ENCODE results near the gene ANO9. TPM values are rescaled to one million over a fixed set of nuclear protein-coding genes. Genes with fewer than 3 reads are reported as not detected.

Gene ANO9
- total and polyA plus RNA-seq, 2 experiments from 2014 or later: 9.0 to 10.2 TPM

- Histone ChIP-seq H3K4me1 (ENCODE audit: insufficient read depth) (no peaks in the 10 kb centered on the region), H3F3A (replicated peaks; ENCODE audit: low read depth) (peaks cover 8% of the 10 kb centered on the region), H3K27ac (ENCODE audit: low read depth) (no peak overlapping the region), H3K4me3 (no peak overlapping the region), H3K4me2 (no peak overlapping the region), H3K79me2 (replicated peaks; ENCODE audit: insufficient read depth) (no peaks in the 10 kb centered on the region), H3K27me3 (ENCODE audit: insufficient read depth) (peaks cover 6% of the 10 kb centered on the region), H3K9me2 (ENCODE audit: insufficient read depth) (no peaks in the 10 kb centered on the region), H4K20me1 (replicated peaks; ENCODE audit: insufficient read depth) (no peaks in the 10 kb centered on the region), H2AFZ (no peak overlapping the region), H3K36me3 (ENCODE audit: insufficient read depth) (no peaks in the 10 kb centered on the region)
- Mint-ChIP-seq H3K4me3 (no peak overlapping the region), H3K27me3 (ENCODE audit: insufficient read depth, low read depth, poor library complexity) (peaks cover 7% of the 10 kb centered on the region), H3K4me1 (peaks cover 3% of the 10 kb centered on the region; the same call in 1 of the 3 replicates), H3K36me3 (ENCODE audit: low read depth) (peaks cover 4% of the 10 kb centered on the region), H3K9me3 (peaks cover 3% of the 10 kb centered on the region; the same call in 2 of the 3 replicates), H3K27ac (no peak overlapping the region)
- TF ChIP-seq, protein P1, sequence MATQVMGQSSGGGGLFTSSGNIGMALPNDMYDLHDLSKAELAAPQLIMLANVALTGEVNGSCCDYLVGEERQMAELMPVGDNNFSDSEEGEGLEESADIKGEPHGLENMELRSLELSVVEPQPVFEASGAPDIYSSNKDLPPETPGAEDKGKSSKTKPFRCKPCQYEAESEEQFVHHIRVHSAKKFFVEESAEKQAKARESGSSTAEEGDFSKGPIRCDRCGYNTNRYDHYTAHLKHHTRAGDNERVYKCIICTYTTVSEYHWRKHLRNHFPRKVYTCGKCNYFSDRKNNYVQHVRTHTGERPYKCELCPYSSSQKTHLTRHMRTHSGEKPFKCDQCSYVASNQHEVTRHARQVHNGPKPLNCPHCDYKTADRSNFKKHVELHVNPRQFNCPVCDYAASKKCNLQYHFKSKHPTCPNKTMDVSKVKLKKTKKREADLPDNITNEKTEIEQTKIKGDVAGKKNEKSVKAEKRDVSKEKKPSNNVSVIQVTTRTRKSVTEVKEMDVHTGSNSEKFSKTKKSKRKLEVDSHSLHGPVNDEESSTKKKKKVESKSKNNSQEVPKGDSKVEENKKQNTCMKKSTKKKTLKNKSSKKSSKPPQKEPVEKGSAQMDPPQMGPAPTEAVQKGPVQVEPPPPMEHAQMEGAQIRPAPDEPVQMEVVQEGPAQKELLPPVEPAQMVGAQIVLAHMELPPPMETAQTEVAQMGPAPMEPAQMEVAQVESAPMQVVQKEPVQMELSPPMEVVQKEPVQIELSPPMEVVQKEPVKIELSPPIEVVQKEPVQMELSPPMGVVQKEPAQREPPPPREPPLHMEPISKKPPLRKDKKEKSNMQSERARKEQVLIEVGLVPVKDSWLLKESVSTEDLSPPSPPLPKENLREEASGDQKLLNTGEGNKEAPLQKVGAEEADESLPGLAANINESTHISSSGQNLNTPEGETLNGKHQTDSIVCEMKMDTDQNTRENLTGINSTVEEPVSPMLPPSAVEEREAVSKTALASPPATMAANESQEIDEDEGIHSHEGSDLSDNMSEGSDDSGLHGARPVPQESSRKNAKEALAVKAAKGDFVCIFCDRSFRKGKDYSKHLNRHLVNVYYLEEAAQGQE (IDR thresholded peaks at IDR 0.05; ENCODE audit: unreplicated experiment): no peak
- no peak for TF ChIP-seq ZNF331 (CRISPR knock-in tag; IDR thresholded peaks at IDR 0.05; ENCODE audit: low read depth)
- TF ChIP-seq CREB1 (CRISPR knock-in tag; IDR thresholded peaks at IDR 0.05; ENCODE audit: low read depth): no peak
- no peak for TF ChIP-seq ZNF114 (CRISPR knock-in tag; IDR thresholded peaks at IDR 0.05)
- ATAC-seq (no peak), DNase-seq (ENCODE audit: low spot score) (no peak)
Observed at GRCh38 chr11:426851-427250, 15.0 kb downstream of the ANO9 start.

DNA sequence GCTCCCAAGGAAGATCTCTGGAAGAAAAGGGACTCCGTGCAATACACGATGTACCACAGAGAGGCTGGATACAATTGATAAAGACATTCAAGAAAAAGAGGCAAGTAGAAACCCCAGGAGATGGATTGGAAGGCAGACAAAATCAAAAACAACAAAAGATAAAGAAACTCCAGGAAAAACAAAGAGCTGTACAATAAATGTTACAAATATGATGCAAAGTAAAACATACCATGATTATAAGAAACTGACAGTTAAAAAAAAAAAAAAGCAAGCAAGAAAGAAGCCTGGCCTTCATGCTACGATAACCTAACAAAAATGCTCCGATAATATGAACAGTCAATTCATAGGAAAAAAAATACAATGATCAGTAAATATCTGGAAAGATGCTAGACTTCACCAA is 16.5 kb downstream of the ANO9 start:
- ATAC-seq (no peak), DNase-seq (ENCODE audit: low spot score) (no peak)
- H3K4me1 ChIP-seq (ENCODE audit: insufficient read depth): no peaks in the 10 kb centered on the region
- H4K20me1 ChIP-seq (replicated peaks; ENCODE audit: insufficient read depth): no peaks in the 10 kb centered on the region
- no peak overlapping the region for H2AFZ ChIP-seq
- H3K4me1 Mint-ChIP-seq: peaks cover 3% of the 10 kb centered on the region; the same call in 1 of the 3 replicates
- no peaks in the 10 kb centered on the region for H3K36me3 ChIP-seq (ENCODE audit: insufficient read depth)
- peaks cover 3% of the 10 kb centered on the region; the same call in 1 of the 3 replicates for H3K9me3 Mint-ChIP-seq
- H3F3A ChIP-seq (replicated peaks; ENCODE audit: low read depth): peaks cover 8% of the 10 kb centered on the region
- no peak overlapping the region for H3K27ac ChIP-seq (ENCODE audit: low read depth)
- H3K27me3 Mint-ChIP-seq (ENCODE audit: insufficient read depth, low read depth, poor library complexity): peaks cover 7% of the 10 kb centered on the region
- no peaks in the 10 kb centered on the region for H3K9me2 ChIP-seq (ENCODE audit: insufficient read depth)
- H3K4me2 ChIP-seq: no peak overlapping the region
- no peaks in the 10 kb centered on the region for H3K79me2 ChIP-seq (replicated peaks; ENCODE audit: insufficient read depth)
- H3K4me3 Mint-ChIP-seq: no peak overlapping the region
- no peak overlapping the region for H3K4me3 ChIP-seq
- H3K27ac Mint-ChIP-seq: no peak overlapping the region
- H3K36me3 Mint-ChIP-seq (ENCODE audit: low read depth): peaks cover 4% of the 10 kb centered on the region
- peaks cover 6% of the 10 kb centered on the region for H3K27me3 ChIP-seq (ENCODE audit: insufficient read depth)
- TF ChIP-seq STAT1 (IDR thresholded peaks at IDR 0.05; ENCODE audit: unreplicated experiment) (no peak), CTCF (conservative IDR thresholded peaks at IDR 0.05; ENCODE audit: low read depth in 2 of 2) (no peak), ETS1 (IDR thresholded peaks at IDR 0.05) (no peak)
- TF ChIP-seq, protein P1 (IDR thresholded peaks at IDR 0.05; ENCODE audit: unreplicated experiment): no peak
